ENCODE results near the gene MYBL2.

Gene MYBL2

DNA sequence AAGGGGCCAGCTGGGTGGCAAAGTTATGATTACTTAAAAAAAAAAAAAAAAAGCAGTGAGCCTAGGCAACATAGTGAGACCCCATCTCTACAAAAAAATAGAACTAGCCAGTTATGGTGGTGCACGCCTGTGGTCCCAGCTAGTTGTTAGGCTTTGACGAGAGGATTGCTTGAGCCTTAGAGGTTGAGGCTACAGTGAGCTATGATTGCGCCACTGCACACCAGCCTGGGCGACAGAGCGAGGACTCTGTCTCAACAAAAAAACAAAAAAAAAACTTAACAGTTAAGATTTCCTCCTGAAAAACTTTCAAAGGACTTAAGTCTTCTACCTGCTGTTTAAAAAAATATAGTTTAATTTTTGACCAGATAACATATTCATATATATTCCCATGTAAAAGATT lies 57.5 kb downstream of the MYBL2 start:
- DNase-seq, result no peak

DNA sequence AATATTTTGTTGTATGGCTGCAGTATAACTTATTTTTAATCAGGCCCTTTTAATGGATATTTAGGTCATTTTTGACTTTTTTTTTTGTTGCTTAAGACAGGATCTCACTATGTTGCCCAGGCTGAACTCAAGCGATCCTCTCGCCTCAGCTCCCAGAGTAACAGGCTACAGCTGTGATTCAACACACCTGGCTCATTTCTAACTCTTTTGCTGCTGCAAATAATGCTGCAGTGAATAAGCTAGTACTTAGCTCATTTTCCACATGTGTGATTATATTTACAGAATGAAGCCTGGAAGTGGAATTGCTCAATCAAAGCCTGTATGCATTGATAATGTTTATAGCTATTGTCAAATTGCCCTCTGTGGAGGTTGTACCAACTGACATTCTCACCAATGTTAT lies 58.8 kb downstream of the MYBL2 start:
- no peak for DNase-seq

DNA sequence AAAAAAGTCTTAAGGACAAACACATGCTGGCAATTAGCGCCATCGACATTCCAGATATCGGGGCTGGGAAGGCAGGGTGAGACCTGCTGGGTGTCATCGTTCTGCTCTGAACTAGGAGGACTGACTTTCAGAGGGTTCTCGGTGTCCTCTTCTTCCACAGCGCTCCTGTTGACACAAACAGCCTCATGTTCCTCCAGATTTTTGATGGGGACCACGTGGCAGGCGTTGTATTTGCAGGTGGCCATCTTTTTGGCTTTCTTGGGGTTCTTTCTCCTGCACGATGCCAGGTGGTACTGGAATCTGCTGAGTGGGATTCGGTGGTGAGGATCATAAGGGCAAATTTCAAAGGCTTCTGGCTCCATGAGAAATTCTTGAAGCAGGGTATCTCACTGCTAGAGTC lies 59.4 kb downstream of the MYBL2 start:
- no peak for DNase-seq

DNA sequence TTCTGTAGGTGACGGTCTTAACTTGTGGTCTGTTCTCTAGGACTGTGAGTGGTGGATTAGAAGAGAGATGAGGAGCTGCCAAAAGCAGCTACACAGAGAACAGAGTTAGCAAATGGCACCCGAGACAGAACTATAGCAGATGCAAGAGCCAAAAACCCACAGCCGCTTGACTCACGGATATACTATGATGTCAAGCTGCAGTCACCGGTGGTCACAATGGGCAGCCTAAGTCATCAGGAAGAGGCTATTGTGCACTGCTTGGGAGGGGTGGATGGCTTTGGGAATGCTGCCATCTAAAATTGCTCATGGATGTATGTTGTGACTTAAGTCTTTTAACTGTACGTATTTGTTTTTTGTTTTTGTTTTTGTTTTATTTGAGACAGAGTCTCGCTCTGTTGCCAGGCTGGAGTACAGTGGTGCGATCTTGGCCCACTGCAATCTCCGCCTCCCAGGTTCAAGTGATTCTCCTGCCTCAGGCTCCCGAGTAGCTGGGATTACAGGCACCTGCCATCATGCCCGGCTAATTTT lies 60.0 kb downstream of the MYBL2 start, which contains the start of gene GTSF1L:
TSS of gene GTSF1L (minus strand) at position 192 of the 528 bp plus-strand sequence. CDS start 308 bp downstream, outside the sequence.
- DNase-seq, result no peak

DNA sequence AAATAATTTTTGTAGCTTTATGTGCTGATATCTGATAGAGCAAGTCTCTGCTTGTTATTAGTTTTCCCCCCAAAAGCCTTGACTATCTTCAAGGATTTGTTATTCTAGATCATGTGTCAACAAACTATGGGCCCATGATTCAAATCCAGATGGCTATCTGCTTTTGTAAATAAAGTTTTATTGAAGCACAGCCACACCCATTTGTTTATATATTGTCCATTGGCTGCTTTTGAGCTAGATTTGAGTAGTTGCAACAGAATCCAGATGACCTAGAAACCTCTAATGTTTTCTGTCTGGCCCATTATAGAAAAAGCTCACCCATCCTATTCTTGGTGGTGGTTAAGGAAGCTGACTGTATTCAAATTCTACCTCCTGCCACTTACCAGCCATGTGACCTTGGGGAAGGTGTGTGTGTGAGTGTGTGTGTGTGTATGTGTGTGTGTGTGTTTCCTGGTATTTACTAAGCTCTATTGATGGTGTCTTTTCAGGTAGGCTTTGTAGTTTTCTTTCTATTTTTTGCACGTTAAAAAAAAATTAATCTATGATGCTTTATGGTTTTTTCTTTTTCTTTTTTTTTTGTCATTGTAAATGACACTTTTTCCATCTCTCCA lies 61.2 kb downstream of the MYBL2 start:
- peak; percentile 63 for DNase-seq

DNA sequence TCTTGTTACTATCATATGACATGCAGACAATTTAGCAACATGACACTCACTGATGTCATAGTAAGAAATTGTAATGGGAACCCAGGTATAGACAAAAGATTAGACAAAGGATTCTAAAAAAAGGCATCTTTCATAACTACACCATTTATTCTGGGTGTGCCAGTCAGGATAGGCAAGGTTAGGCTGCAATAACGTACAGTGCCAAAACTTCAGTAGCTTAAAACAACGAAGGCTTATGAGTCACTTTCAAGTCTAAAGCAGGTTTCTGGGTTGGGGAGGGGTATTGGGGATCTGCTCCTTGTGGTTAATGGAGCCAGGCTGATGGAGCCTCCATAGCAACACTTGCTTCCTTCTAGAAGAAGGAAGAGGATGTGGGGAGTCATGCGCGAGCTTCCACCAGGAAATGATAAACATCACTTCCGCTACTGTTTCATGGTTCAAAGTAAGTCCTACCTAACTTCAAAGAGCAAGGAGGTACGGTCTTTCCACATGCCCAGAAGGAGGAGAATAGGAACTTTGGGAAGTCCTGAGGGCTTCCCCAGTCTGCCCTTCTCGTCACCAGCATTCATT lies 61.9 kb downstream of the MYBL2 start:
- no peak for DNase-seq

DNA sequence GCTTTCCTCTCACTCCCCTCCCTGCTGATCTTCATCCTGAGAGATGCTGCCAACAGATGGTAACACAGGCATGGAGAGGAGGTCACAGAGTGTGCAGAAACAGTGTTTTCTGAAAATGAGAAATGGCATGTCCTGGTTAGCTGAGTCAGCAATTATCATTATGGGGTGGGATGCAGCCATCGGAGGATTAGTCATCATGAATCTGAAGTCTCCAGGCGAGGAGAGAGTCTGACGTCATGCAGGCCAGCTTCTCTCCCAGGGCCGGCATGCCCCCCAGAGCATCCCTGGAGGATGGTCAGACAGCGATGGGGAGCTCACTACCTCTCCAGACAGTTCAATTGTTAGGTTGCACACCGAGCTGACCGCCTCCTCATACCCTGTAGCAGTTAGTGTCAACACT lies 64.6 kb downstream of the MYBL2 start:
- DNase-seq, result no peak

DNA sequence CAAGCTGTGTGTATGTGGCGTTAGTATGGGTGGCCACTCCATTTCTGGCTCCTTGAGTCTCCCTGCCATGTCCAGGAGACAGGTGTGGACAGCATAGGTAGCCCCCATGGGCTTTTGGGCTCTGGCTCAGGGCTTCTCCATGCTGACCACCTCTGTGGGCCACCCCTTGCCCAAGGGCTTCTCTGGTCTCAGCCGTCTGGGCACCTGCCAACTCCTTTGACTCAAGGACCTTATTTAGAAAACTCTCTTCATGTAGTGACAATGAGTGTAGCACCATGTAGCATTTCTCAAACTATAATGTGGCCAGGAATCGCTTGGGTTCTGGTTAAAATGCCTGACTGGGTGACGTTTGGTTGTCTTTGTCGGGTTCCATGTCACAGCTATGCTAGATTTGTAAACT lies 65.0 kb downstream of the MYBL2 start:
- DNase-seq, result no peak

DNA sequence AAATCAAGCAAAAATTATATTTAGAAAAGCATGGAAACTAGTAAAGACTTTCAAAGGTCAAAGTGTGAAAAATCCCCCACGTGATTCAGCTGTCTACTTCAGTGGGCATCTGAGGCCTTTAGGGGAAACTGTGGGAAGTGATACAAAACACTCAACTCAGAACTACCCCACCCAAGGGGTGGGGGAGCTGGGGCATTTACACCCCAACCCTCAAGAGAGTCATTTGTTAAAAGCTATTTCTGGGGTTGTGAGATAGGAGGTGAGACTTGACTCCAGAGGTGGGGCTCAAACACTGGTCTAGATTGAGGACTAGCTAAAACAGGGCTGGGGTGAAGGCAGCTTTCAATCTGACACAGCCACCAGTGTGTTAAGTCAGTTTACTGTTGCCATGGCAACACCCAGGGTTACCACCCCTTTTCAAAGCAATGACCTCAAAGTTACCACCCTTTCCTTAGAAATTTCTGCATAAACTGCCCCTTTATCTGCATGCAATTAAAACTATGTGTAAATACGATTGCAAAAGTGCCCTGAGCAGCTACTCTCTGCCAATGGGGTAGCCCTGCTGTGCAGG lies 69.8 kb downstream of the MYBL2 start:
- peak; percentile 52 for DNase-seq

DNA sequence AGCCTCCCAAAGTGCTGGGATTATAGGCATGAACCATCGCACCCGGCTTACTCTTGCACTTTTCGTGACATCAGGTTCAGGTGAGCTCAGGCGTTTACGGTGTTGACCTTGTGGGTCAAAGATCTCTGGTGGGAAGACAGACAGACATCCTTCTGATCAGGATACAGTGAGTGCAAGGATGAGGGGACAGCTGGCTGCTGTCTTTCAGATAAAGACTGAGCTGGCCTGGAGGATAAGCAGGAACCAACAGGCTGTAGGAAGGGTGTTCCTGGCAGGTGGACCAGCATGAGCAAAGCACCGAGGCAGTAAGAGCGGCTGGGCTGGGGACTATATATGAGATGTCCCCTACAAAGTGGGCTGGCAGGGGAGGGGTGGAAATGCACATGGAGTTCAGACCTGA lies 71.0 kb downstream of the MYBL2 start:
- no peak for DNase-seq

DNA sequence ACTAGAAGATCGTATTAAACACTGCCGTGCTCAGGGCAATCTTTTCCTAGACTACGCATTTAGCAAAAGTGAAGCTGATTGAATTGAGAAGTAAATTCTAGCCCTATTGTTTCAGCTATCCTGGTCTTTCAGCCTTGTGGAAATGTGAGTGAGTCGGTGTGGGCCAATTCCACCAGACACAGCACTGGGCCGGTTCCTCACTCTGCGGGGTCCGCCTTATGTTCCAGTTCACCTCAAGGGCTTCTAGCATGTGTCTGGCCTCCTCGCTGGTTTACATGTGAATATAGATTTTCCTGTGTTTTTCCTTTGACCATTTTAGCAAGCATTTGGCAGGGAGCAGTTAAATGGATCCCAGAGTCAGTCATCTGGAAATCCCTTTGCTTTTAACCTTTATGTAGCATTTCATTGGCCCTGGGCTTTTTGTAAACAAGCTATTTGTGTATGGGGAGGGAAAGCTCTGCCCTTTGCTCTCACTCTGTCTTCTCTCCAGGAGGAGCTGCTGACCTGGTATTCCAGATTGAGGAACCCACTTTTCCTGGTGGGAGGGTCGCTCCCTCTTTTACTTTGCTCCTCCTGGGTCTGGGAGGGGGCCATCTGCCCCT lies 72.3 kb downstream of the MYBL2 start:
- DNase-seq, result no peak

DNA sequence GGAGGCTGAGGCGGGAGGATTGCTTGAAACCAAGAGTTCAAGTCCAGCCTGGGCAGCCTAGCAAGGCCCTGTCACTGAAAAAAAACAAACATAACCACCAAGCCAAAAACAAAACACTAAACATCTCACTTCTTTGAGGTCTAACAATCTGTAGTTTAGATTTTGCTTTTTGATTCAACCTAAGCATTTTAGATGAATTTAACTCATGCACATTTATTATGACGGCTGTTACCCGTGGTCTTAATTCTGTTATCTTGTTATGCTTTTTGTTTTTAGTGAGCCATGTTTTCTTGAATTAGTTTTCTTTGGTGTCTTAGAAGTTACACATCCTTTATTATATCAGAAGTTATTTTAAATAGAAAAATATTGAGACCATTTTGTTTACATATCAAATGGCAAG lies 73.7 kb downstream of the MYBL2 start:
- no peak for DNase-seq

DNA sequence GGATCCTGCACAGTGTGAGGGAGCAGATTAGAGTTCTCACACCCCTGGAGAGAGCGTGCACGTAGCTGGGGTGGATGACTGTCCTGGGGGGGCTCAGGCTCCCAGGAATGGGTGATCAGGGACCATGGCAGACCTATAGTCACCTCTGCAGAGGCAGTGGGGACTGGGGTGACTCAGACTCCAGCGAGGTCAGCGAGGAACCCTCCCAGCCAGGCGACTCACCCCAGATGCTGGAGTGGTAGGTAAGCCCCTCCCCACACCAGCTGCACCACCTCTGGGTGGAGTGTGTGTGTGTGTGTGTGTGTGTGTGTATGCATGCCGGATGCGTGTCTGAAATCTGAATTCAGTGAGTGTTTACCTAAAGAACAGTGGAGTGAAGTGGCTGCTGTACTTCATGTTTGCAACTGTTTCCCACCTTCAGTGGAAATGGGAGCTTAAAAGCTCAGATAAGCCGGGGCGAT lies 77.3 kb downstream of the MYBL2 start:
- DNase-seq, result no peak

DNA sequence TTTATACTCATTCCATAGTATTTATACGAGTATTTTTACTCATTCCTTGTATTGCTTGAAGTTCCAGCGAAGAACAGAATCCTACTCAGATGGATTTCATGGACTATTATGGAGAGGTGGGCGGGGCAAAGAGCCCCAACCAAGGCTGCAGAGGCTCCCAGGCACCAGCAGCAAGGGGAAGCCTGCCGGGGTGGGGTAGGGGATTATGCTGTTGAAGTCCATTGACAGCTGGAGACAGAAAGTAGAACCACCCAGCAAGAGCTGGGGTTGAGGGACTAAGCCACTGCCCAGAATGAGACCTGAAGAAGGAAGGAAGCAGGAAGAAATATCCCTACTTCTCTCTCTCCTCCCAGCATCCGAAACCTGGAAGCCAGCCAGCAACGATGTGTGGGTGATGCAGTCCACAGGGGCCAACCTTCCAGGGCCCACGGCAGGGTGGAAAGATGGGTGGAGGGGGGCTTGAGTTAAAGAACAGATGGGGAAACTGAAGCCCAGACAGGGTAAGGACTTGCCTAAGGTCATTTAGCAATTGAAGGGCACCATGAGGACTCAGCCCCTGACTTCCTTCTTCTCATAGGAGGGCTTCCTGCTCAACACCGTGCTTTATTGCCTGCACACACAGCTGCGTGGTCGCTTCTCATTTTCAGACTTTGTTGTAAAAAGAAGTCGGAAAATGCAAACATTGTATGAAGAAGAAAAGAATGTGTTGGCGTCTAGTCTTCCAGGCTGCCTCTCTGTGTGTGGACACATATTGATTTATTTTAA lies 78.2 kb downstream of the MYBL2 start:
- DNase-seq, result no peak

DNA sequence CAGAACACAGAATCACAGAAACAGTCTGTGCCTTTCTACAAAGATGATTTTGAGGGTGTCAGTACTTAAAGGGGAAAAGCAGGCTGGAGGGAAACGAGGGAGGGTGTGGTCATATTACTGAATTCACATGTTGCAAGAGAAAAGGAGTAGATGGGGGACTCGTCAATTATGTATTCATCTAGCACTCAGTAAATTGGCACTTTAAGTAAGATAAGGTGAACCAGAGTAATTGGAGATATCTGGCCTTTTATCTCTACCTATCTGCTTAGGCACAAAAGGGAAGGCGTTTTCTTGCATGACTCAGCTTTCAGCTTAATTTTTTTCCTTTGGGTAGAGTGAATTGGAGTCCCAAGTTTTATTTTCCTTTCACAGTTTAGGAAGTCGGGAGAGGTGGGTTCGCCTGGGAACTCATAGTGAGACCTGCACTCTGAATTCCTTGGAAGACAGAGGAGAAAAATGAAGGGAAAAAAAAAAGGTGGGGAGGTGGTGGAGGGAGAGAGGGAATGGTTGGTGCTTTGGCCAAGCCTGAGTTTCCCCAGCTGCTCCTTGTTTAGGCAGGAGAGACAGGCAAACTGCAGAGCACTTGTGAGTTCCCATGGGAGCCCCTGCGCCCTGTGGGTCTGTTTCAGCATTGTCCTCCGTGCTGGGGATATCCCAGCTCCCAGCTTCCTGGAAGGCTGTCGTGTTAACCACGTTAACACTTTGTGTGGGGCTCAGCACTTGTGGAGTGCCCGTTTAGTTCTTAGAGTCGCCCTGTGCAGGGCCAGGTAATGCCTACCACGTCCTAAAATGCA lies 79.6 kb downstream of the MYBL2 start:
- DNase-seq, result no peak

DNA sequence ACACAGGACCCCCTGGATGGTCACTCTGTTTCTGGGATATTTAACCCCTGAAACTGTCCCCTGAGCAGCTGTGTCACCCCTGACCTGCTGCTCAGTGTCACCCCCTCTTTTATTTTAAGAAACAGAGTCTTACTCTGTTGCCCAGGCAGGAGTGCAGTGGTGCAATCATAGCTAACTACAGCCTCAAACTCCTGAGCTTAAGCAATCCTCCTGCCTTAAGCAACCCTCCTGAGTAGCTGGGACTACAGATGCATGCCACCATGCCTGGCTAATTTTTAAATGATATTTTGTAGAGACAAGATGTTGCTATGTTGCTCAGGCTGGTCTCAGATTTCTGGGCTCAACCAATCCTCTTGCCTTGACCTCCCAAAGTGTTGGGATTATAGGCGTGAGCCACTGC lies 81.4 kb downstream of the MYBL2 start:
- no peak for DNase-seq

DNA sequence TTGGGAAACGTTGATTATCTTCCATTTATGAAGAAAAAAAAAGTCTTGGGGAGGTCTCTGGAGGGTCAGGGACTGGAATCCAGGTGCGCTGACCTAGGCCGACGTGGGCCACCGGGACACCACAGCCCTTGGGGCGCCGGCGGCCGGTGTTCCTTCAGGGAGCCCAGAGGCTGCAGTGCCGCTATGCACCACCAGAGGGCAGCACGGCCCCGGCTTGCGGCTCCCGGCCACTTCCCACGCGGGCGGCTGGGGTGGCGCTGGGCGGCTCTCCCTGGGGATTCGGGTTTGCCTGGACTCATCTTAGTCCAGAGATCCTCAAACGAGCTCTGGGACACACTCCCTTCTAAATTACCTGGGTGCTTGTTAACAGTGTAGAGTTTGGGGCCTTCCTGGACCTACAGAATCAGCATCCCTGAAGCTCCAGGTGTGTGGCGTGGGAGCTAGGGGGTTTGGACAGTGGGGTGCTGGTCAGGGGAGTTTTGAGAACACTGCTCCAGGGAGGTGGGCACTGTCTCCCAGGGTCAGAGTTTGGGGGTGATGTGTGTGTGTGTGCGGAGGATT lies 82.9 kb downstream of the MYBL2 start:
- peak; percentile 70 for DNase-seq

DNA sequence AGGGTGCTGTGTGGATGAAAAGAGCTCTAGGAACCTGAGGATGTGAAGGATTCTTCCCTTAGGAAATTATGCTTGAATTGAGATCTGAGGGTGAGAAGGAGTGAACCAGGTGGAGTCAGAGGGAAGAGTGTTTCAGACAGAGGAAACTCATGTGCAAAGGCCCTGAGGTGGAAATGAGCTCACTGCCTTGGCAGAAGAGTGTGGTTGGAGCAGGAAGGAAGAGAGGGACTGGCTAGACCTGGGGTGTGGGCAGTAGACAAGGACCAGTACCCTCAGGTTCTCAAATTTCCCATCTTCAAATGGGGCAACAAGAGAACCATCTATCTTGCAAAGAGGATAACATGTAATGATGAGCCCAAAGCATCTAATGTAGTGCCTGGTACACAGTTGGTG lies 83.9 kb downstream of the MYBL2 start:
- DNase-seq, result no peak

DNA sequence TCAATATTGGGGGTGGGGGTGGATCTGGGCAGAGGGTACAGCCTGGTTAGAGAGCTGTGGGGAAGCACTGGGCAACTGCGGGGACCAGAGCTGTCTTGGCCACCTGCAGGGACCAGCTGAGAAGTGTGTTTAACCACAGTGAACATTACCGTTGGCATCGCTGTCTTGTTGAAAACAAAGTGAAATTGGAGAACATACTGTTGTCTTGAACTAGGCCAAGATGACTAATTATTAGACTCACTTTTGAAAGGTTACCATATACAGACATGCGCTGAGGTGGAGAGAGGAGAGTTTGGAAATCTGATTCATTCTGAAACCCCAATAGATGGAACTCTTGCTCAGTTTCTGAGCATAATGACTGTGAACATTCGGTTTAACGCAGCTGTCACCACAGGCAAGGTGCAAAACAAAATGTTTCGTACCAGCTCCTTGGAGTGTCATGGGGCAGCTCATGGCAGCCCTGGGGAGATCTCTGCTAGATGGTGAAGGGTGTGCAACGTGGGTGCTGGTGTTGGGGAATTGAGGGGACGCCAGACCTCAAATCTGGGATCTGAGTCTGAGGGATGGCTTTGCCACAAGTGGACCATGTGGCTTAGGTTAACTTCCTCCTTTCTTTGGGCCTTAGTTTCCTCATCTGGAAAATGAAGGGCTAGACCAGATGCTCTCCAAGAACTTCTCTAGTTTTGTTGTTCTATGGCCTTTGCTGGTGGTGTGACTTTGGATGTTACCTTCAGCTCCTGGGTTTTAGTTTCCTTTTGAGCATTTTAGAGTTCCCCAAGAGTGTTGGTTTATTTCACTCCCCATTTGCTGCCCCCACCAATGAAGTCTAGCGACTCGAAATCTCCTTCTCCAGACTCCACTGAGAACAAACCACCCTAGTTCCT lies 84.5 kb downstream of the MYBL2 start:
- DNase-seq, result peak; percentile 43

DNA sequence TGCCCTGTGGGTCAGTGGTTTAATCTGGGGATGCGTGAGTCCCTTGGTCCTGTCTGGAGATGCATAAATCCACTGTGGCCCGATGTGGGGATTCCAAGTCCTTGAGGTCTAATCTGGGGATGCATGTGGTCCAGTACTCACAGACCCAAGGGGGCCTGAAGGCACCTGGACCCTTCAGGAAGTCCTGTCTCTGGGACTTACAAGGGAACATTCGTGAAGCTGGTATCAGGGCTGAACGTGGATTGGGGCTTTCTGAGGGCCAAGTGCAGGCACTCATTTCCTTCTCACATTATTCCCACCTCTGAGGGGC lies 85.1 kb downstream of the MYBL2 start:
- no peak for DNase-seq

Measured in CD4-positive, alpha-beta T cell treated with Interleukin-4 for 4 hours (primary cell).